Spinal cord (tissue), 10 donors: ENCODE results near the gene SCAF1. TPM values are rescaled to one million over a fixed set of nuclear protein-coding genes. Genes with fewer than 3 reads are reported as not detected.
A peak's percentile ranks its signal among the peaks of the same experiment; 100 is the strongest.

Experiments
- DNase-seq, 6 donors: peaks; one replicate each; pipeline versions ENCODE4 v3.0.0 to v3.0.0-alpha.2; 2013 to 2015; ENCODE audit warnings: low spot score in 6 of 6, low read depth in 4 of 6
- H3K27ac ChIP-seq: one replicate; pipeline ENCODE4 v1.5.1; 2013; ENCODE audit warnings: low read depth, low read length, control low read depth
- H3K27me3 ChIP-seq: one replicate; pipeline ENCODE4 v1.6.1; 2013; ENCODE audit warnings: low read length; ENCODE audit not compliant: control insufficient read depth, insufficient read depth
- H3K36me3 ChIP-seq: one replicate; pipeline ENCODE4 v1.6.1; 2013; ENCODE audit warnings: low read length; ENCODE audit not compliant: control insufficient read depth, insufficient read depth
- H3K4me1 ChIP-seq: one replicate; pipeline ENCODE4 v1.6.1; 2013; ENCODE audit warnings: low read length; ENCODE audit not compliant: control insufficient read depth, insufficient read depth
- H3K4me3 ChIP-seq: one replicate; pipeline ENCODE4 v1.5.1; 2013; ENCODE audit warnings: low read depth, low read length, control low read depth
- H3K9me3 ChIP-seq: one replicate; pipeline ENCODE4 v1.6.1; 2013; ENCODE audit warnings: low read length; ENCODE audit not compliant: control insufficient read depth, insufficient read depth
- WGBS: methylation state at CpG from one replicate; pipeline ENCODE4 v1.1.5; 2013; ENCODE audit warnings: missing lambda C conversion rate; ENCODE audit not compliant: insufficient coverage; 5-methylcytosine and 5-hydroxymethylcytosine counted together
- polyA plus RNA-seq, 2 donors: library from polyadenylated mRNA; unstranded; fragments of 120-200 nt; gene quantifications; one replicate each; pipeline ENCODE4 v1.2.1, GENCODE V29; 2013; ENCODE audit not compliant: insufficient read length in 2 of 2
- total RNA-seq, 2 donors: library from RNA; depleted of rRNA in 1 of 2; stranded (reverse); fragments of 120-200 nt in 1 of 2; fragments of >200 nt in 1 of 2; gene quantifications; one replicate each; pipeline versions ENCODE4 v1.2.3 to v1.2.4, GENCODE V29; 2013 to 2014
- donor health status: healthy.

The SCAF1 gene
- total and polyA plus RNA-seq, 4 donors, result 11.8 to 70.8 (median 39.2) TPM

- Histone ChIP-seq H3K4me1 (peaks cover 34% of the 10 kb centered on the region), H3K27ac (no peak overlapping the region), H3K4me3 (no peak overlapping the region), H3K36me3 (peaks cover 93% of the 10 kb centered on the region), H3K9me3 (no peaks in the 10 kb centered on the region), H3K27me3 (peaks cover 2% of the 10 kb centered on the region)
- WGBS, result 88% methylated on average over 32 of the region's 35 CpGs
- no peak for DNase-seq
Measured at GRCh38 chr19:49684251-49684982, 42.4 kb downstream of the SCAF1 start.

GRCh38 chr19:49684983-49685553 is 43.1 kb downstream of the SCAF1 start:
- Histone ChIP-seq H3K4me1 (peaks cover 34% of the 10 kb centered on the region), H3K36me3 (peaks cover 87% of the 10 kb centered on the region), H3K9me3 (no peaks in the 10 kb centered on the region), H3K4me3 (no peak overlapping the region), H3K27me3 (peaks cover 6% of the 10 kb centered on the region), H3K27ac (no peak overlapping the region)
- 90% methylated on average over 13 of the region's 13 CpGs for WGBS
- no peak for DNase-seq

- no peak overlapping the region for H3K27ac ChIP-seq
- H3K36me3 ChIP-seq, result peaks cover 81% of the 10 kb centered on the region
- H3K4me3 ChIP-seq, result no peak overlapping the region
- WGBS, result 90% methylated on average over 23 of the region's 23 CpGs
- peaks cover 6% of the 10 kb centered on the region for H3K27me3 ChIP-seq
- DNase-seq, result no peak
- peaks cover 34% of the 10 kb centered on the region for H3K4me1 ChIP-seq
- no peaks in the 10 kb centered on the region for H3K9me3 ChIP-seq
Measured at GRCh38 chr19:49685845-49686332, 43.9 kb downstream of the SCAF1 start.

GRCh38 chr19:49686503-49687088 is 44.6 kb downstream of the SCAF1 start:
- Histone ChIP-seq H3K36me3 (peaks cover 74% of the 10 kb centered on the region), H3K27me3 (peaks cover 6% of the 10 kb centered on the region), H3K27ac (no peak overlapping the region), H3K4me3 (no peak overlapping the region), H3K9me3 (no peaks in the 10 kb centered on the region), H3K4me1 (peaks cover 36% of the 10 kb centered on the region)
- DNase-seq, result no peak
- WGBS, result 96% methylated on average over 14 of the region's 27 CpGs

GRCh38 chr19:49687150-49687549 is 45.1 kb downstream of the SCAF1 start:
- Histone ChIP-seq H3K9me3 (no peaks in the 10 kb centered on the region), H3K4me1 (peaks cover 42% of the 10 kb centered on the region), H3K27ac (no peak overlapping the region), H3K4me3 (no peak overlapping the region), H3K36me3 (peaks cover 68% of the 10 kb centered on the region), H3K27me3 (peaks cover 6% of the 10 kb centered on the region)
- 76% methylated on average over 7 of the region's 12 CpGs for WGBS
- no peak for DNase-seq

GRCh38 chr19:49687566-49688316 is 45.7 kb downstream of the SCAF1 start:
- Histone ChIP-seq H3K4me1 (peaks cover 47% of the 10 kb centered on the region), H3K27me3 (peaks cover 6% of the 10 kb centered on the region), H3K4me3 (no peak overlapping the region), H3K27ac (no peak overlapping the region), H3K36me3 (peaks cover 66% of the 10 kb centered on the region), H3K9me3 (no peaks in the 10 kb centered on the region)
- 37% methylated on average over 10 of the region's 26 CpGs for WGBS
- DNase-seq, result no peak

- Histone ChIP-seq H3K27ac (peak overlapping the region; percentile 22), H3K36me3 (peaks cover 68% of the 10 kb centered on the region), H3K4me3 (no peak overlapping the region), H3K9me3 (no peaks in the 10 kb centered on the region), H3K4me1 (peaks cover 47% of the 10 kb centered on the region), H3K27me3 (peaks cover 6% of the 10 kb centered on the region)
- no peak for DNase-seq
- 67% methylated on average over 7 of the region's 12 CpGs for WGBS
Measured at GRCh38 chr19:49688531-49689132, 46.6 kb downstream of the SCAF1 start.

GRCh38 chr19:49689133-49690078 is 47.4 kb downstream of the SCAF1 start, which contains the start of gene ADM5:
TSS of gene ADM5 (plus strand) at chr19:49689594. CDS start at chr19:49689838, 244 bp downstream.
- peak within 1 kb of the TSS; percentile 73 for H3K4me3 ChIP-seq

More at GRCh38 chr19:49689133-49690078, 47.4 kb downstream of the SCAF1 start, which contains the start of gene ADM5:
- 21% methylated on average over 54 of the region's 54 CpGs for WGBS
- DNase-seq, result peak in 2 of 6 donors; percentile 75 to 89
- Histone ChIP-seq H3K27me3 (peaks cover 6% of the 10 kb centered on the region), H3K36me3 (peaks cover 62% of the 10 kb centered on the region), H3K9me3 (no peaks in the 10 kb centered on the region), H3K27ac (peak within 1 kb of the TSS; percentile 87), H3K4me1 (peaks cover 47% of the 10 kb centered on the region)
